Astrocyte of the spinal cord (primary cell): ENCODE results near the gene AGAP1.

Source experiments
- DNase-seq: peaks from one replicate; pipeline ENCODE4 v3.0.0; 2011; ENCODE audit warnings: low read depth, low spot score
- H3K4me3 ChIP-seq: 2 replicates; pipeline ENCODE4 v1.5.1; 2011; ENCODE audit warnings: low read depth, mild to moderate bottlenecking, low read length, moderate library complexity
- CTCF ChIP-seq: IDR thresholded peaks from 2 replicates; pipeline ENCODE4 v1.5.1; 2012; ENCODE audit warnings: low read depth, mild to moderate bottlenecking, low read length, inconsistent platforms
- in situ Hi-C: cut with HindIII; loops from 2 replicates; pipeline ENCODE4 v1.10.0; 2017; ENCODE audit warnings: low sequenced_read_pairs

The AGAP1 gene

GRCh38 chr2:235527806-235528469, 34.1 kb downstream of the AGAP1 start:
- in situ Hi-C loops = no loop called here
- H3K4me3 ChIP-seq = no peak overlapping the region
- no peak for TF ChIP-seq CTCF
- no peak for DNase-seq

GRCh38 chr2:235529621-235530020, 35.8 kb downstream of the AGAP1 start:
- in situ Hi-C loops = no loop called here

GRCh38 chr2:235530735-235531134, 36.9 kb downstream of the AGAP1 start:
- no peak for DNase-seq
- H3K4me3 ChIP-seq = no peak overlapping the region
- in situ Hi-C loops = no loop called here
- no peak for TF ChIP-seq CTCF

More at GRCh38 chr2:235529621-235530020, 35.8 kb downstream of the AGAP1 start:
- TF ChIP-seq CTCF = no peak
- H3K4me3 ChIP-seq = no peak overlapping the region
- DNase-seq = no peak

GRCh38 chr2:235532307-235532706, 38.5 kb downstream of the AGAP1 start:
- no peak for DNase-seq
- TF ChIP-seq CTCF = no peak
- in situ Hi-C loops = no loop called here
- no peak overlapping the region for H3K4me3 ChIP-seq

GRCh38 chr2:235533198-235533597, 39.4 kb downstream of the AGAP1 start:
- no peak overlapping the region for H3K4me3 ChIP-seq
- TF ChIP-seq CTCF = no peak
- no peak for DNase-seq
- in situ Hi-C loops = no loop called here

GRCh38 chr2:235533616-235534385, 40.0 kb downstream of the AGAP1 start:
- in situ Hi-C loops = no loop called here
- no peak overlapping the region for H3K4me3 ChIP-seq
- no peak for TF ChIP-seq CTCF
- no peak for DNase-seq
